ENCODE results near the gene TTYH3. TPM values are rescaled to one million over a fixed set of nuclear protein-coding genes. Genes with fewer than 3 reads are reported as not detected.
A peak's percentile ranks its signal among the peaks of the same experiment; 100 is the strongest.

TTYH3 gene
- total and polyA plus RNA-seq, 2 of the 13 experiments (the other 11 are each of a cell fraction or from before 2014, with no cell fraction given): 26.3 to 50.0 TPM

GRCh38 chr7:2645274-2645868 is 13.6 kb downstream of the TTYH3 start:
- H3K4me1 ChIP-seq (ENCODE audit: insufficient read depth, low read length): peaks cover 30% of the 10 kb centered on the region
- no peaks in the 10 kb centered on the region for H3K9me3 ChIP-seq (ENCODE audit: low read length)
- intact Hi-C loops (cut with micrococcal nuclease; ENCODE audit: unreplicated experiment): no loop called here
- no peak overlapping the region for H3K4me2 ChIP-seq (ENCODE audit: low read depth, low read length)
- in situ Hi-C loops (cut with HindIII; ENCODE audit: extremely low pct_ligation_motif_present, low pct_unique_long_range_greater_than_20kb): loop anchor here (10.0 kb wide), 1 partner anchor 81 kb away; no protein-coding TSS in a partner anchor
- DNase-seq (ENCODE audit: low spot score) (no peak), FAIRE-seq (no peak), ATAC-seq (no peak)
- H2AFZ ChIP-seq (ENCODE audit: low read length): no peak overlapping the region
- ChIA-PET POLR2A (interaction anchor here (1.5 kb wide), 1 partner anchor 15 kb away, joined by 3 read pairs; no protein-coding TSS in a partner anchor), CTCF (ENCODE audit: low intra/inter-chr PET ratio, low total read pairs) (no interaction called here)
- no peak for TF ChIP-seq ZNF776 (CRISPR knock-in tag; IDR thresholded peaks at IDR 0.05)
- TF ChIP-seq ZNF703 (CRISPR knock-in tag; IDR thresholded peaks at IDR 0.05; ENCODE audit: borderline replicate concordance): no peak
- no peak for TF ChIP-seq ZNF713 (CRISPR knock-in tag; IDR thresholded peaks at IDR 0.05)
- no peak for TF ChIP-seq CBX5 (CRISPR knock-in tag; IDR thresholded peaks at IDR 0.05; ENCODE audit: borderline replicate concordance)
- TF ChIP-seq HCFC1 (IDR thresholded peaks at IDR 0.05; ENCODE audit: low read depth, low read length): no peak
- TF ChIP-seq AKAP8 (CRISPR knock-in tag; IDR thresholded peaks at IDR 0.05): peak; percentile 11
- TF ChIP-seq ZFP82 (CRISPR knock-in tag; IDR thresholded peaks at IDR 0.05; ENCODE audit: borderline replicate concordance): no peak
- TF ChIP-seq NR1H2 (CRISPR knock-in tag; IDR thresholded peaks at IDR 0.05; ENCODE audit: borderline replicate concordance, low read depth): no peak
- TF ChIP-seq FUBP1 (CRISPR knock-in tag; IDR thresholded peaks at IDR 0.05; ENCODE audit: borderline replicate concordance): no peak
- H3K36me3 ChIP-seq (replicated peaks in 1 of 2; ENCODE audit: control insufficient read depth in 1 of 2, insufficient read depth in 2 of 2, low read length in 2 of 2): peaks cover 17 to 24% of the 10 kb centered on the region in 2 experiments; a peak in 4 of 5 replicates
- no peak overlapping the region for H3K4me3 ChIP-seq (replicated peaks in 1 of 3; ENCODE audit: insufficient read depth in 1 of 3, low read depth in 2 of 3, low read length in 3 of 3)
- 96% methylated on average over 12 of the region's 14 CpGs for WGBS (ENCODE audit: low lambda C conversion rate)
- no peak overlapping the region for H3K9ac ChIP-seq (ENCODE audit: insufficient read depth, low read depth, low read length)
- no peaks in the 10 kb centered on the region for H3K27me3 ChIP-seq (ENCODE audit: control insufficient read depth in 1 of 2, insufficient read depth in 2 of 2, low read length in 2 of 2)
- H3K79me2 ChIP-seq (ENCODE audit: insufficient read depth, low read length): peaks cover 23% of the 10 kb centered on the region
- BruUV-seq (replicated peaks): no TSS peak
- H4K20me1 ChIP-seq (ENCODE audit: insufficient read depth, low read length): peaks cover 34% of the 10 kb centered on the region; the same call in 1 of the 2 replicates
- no peak overlapping the region for H3K27ac ChIP-seq (ENCODE audit: extremely low read length, insufficient read depth, low read length)

Data from HepG2 (cell line).